Smooth muscle cell (in vitro differentiated cells): Measurements from ENCODE around the gene BNC1. TPM values are rescaled to one million over a fixed set of nuclear protein-coding genes. Genes with fewer than 3 reads are reported as not detected.

ENCODE experiments used
- DNase-seq: peaks from one replicate; lab custom pipeline; 2025; ENCODE audit not compliant: unreplicated experiment; lab: John Stamatoyannopoulos, UW
- H2AFZ ChIP-seq: fragments of 200-600 bp; sonication (generic); 2 replicates; pipeline ENCODE4 v1.6.0; 2016; ENCODE audit warnings: antibody characterized with exemption, low read depth, mild to moderate bottlenecking
- H3F3A ChIP-seq: fragments of 200-600 bp; sonication (generic); 2 replicates; pipeline ENCODE4 v1.6.0; 2017; ENCODE audit warnings: antibody characterized with exemption, low read depth
- H3K27ac ChIP-seq: fragments of 200-600 bp; sonication (generic); 2 replicates; pipeline ENCODE4 v1.5.1; 2016; ENCODE audit warnings: low read depth, mild to moderate bottlenecking
- H3K27me3 ChIP-seq: fragments of 200-600 bp; sonication (generic); 2 replicates; pipeline ENCODE4 v1.6.1; 2016; ENCODE audit warnings: low read depth, mild to moderate bottlenecking
- H3K36me3 ChIP-seq: fragments of 200-600 bp; sonication (generic); 2 replicates; pipeline ENCODE4 v1.5.1; 2016; ENCODE audit warnings: low read depth
- H3K4me1 ChIP-seq: fragments of 200-600 bp; sonication (generic); 2 replicates; pipeline ENCODE4 v1.5.1; 2016; ENCODE audit warnings: low read depth
- H3K4me2 ChIP-seq: fragments of 200-600 bp; sonication (generic); 2 replicates; pipeline ENCODE4 v1.6.0; 2016; ENCODE audit warnings: mild to moderate bottlenecking
- H3K4me3 ChIP-seq: fragments of 200-600 bp; sonication (generic); 2 replicates; pipeline ENCODE4 v1.5.1; 2016; ENCODE audit warnings: mild to moderate bottlenecking
- H3K79me2 ChIP-seq: fragments of 200-600 bp; sonication (generic); 2 replicates; pipeline ENCODE4 v1.6.0; 2016; ENCODE audit warnings: low read depth, mild to moderate bottlenecking
- H3K9ac ChIP-seq: fragments of 200-600 bp; sonication (generic); 2 replicates; pipeline ENCODE4 v1.6.0; 2016; ENCODE audit warnings: low read depth
- H3K9me3 ChIP-seq: fragments of 200-600 bp; sonication (generic); replicated peaks from 2 replicates; pipeline ENCODE4 v1.5.1; 2016; ENCODE audit warnings: low read depth
- H4K20me1 ChIP-seq: fragments of 200-600 bp; sonication (generic); 2 replicates; pipeline ENCODE4 v1.6.0; 2016; ENCODE audit warnings: low read depth
- CTCF ChIP-seq: fragments of 200-600 bp; sonication (generic); IDR thresholded peaks from 2 replicates; pipeline ENCODE4 v1.5.1; 2017; ENCODE audit warnings: borderline replicate concordance, mild to moderate bottlenecking, antibody characterized with exemption; ENCODE audit not compliant: insufficient read depth, poor library complexity, severe bottlenecking
- WGBS: methylation state at CpG from one replicate; pipeline ENCODE4 v1.1.7; 2016; ENCODE audit warnings: low lambda C conversion rate; 5-methylcytosine and 5-hydroxymethylcytosine counted together
- polyA plus RNA-seq: library from polyadenylated mRNA; unstranded; fragments of >200 nt; fragmentation: Nextera tagmentation; extraction: Ambion mirVana; gene quantifications from 2 replicates; pipeline ENCODE4 v1.2.1, GENCODE V29; 2016
- total RNA-seq: library from RNA; depleted of rRNA; stranded (reverse); fragments of >200 nt; gene quantifications from 2 replicates; pipeline ENCODE4 v1.2.3, GENCODE V29; 2014

Gene BNC1
- total and polyA plus RNA-seq, 2 experiments from 2014 or later, result 0.42 to 4.3 TPM

DNA sequence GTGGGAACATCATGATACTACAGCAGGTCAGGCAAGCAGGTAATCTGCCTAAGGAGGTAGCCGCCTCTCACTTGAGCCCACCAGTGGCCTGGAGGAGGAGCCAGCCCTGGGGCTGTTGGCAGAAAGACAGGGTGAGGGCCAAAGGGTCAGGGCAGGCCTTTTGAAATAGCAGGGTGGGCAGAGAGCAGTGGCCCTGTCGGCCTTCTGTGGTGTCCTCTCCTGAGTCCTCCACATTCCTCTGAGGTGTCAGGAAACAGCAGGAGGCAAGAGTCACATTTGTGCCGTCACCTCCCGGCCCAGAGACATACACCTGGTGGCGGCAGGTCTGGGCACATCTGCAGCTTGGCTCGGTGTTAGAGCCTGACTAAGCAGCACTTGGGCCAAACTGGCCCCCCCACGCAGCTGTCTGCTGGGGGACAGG, 3.9 kb upstream of the BNC1 start:
- no peaks in the 10 kb centered on the region for H3K27me3 ChIP-seq
- no peaks in the 10 kb centered on the region for H4K20me1 ChIP-seq
- no peak for DNase-seq
- no peaks in the 10 kb centered on the region for H3K36me3 ChIP-seq
- no peak for TF ChIP-seq CTCF
- no peak overlapping the region for H3K9ac ChIP-seq
- peak overlapping the region; percentile 87 for H3K27ac ChIP-seq
- peak overlapping the region; percentile 63 for H3K4me2 ChIP-seq
- peaks cover 15% of the 10 kb centered on the region for H3F3A ChIP-seq
- H3K4me1 ChIP-seq, result peaks cover 20% of the 10 kb centered on the region
- no peak overlapping the region for H3K4me3 ChIP-seq
- H3K79me2 ChIP-seq, result no peaks in the 10 kb centered on the region
- WGBS, result 65% methylated on average over 7 of the region's 7 CpGs
- no peak overlapping the region for H2AFZ ChIP-seq
- H3K9me3 ChIP-seq, result no peaks in the 10 kb centered on the region

DNA sequence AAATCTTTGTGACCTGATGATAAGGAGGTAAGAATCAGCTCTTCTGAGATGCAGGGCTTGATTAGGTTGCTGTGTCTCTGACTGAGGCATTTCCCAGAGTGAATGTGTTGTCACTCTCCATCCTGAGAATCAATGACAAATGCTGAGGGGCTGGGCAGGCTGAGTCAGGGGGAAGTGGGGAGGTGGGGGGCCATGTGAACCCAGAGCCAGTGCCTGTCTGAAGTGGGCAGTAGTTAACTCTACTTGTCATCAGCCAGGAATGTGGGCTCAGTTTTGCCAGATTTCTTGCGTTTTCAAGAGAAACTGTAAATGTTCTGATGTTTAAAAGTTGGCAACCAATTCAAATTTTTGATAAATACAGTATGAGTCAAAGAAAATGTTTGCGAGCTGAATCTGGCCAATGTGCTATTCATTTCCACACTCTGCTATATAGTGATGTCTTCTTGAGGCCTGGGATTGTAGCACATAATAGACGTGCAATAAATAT, 3.1 kb upstream of the BNC1 start:
- Histone ChIP-seq H3K79me2 (no peaks in the 10 kb centered on the region), H3K27me3 (no peaks in the 10 kb centered on the region), H3K27ac (peak overlapping the region; percentile 87), H3K4me2 (peak overlapping the region; percentile 63), H3K9me3 (no peaks in the 10 kb centered on the region), H3F3A (peaks cover 15% of the 10 kb centered on the region), H3K4me1 (peaks cover 20% of the 10 kb centered on the region), H2AFZ (no peak overlapping the region), H3K36me3 (no peaks in the 10 kb centered on the region), H3K4me3 (no peak overlapping the region), H3K9ac (peak overlapping the region; percentile 71), H4K20me1 (no peaks in the 10 kb centered on the region)
- no peak for DNase-seq
- WGBS, result 20% methylated on average over 3 of the region's 3 CpGs
- TF ChIP-seq CTCF, result no peak

- TF ChIP-seq CTCF, result no peak
- H3K4me3 ChIP-seq, result no peak overlapping the region
- peak overlapping the region; percentile 63 for H3K4me2 ChIP-seq
- no peaks in the 10 kb centered on the region for H3K9me3 ChIP-seq
- H3K4me1 ChIP-seq, result peaks cover 20% of the 10 kb centered on the region
- H3K79me2 ChIP-seq, result no peaks in the 10 kb centered on the region
- no peaks in the 10 kb centered on the region for H4K20me1 ChIP-seq
- H3K36me3 ChIP-seq, result no peaks in the 10 kb centered on the region
- WGBS, result 22% methylated on average over 9 of the region's 9 CpGs
- H3K27me3 ChIP-seq, result no peaks in the 10 kb centered on the region
- peak overlapping the region; percentile 87 for H3K27ac ChIP-seq
- peaks cover 15% of the 10 kb centered on the region for H3F3A ChIP-seq
- H3K9ac ChIP-seq, result peak overlapping the region; percentile 71
- no peak for DNase-seq
- no peak overlapping the region for H2AFZ ChIP-seq
These were observed 1.6 kb upstream of the BNC1 start for GRCh38 chr15:83285979-83286553.

DNA sequence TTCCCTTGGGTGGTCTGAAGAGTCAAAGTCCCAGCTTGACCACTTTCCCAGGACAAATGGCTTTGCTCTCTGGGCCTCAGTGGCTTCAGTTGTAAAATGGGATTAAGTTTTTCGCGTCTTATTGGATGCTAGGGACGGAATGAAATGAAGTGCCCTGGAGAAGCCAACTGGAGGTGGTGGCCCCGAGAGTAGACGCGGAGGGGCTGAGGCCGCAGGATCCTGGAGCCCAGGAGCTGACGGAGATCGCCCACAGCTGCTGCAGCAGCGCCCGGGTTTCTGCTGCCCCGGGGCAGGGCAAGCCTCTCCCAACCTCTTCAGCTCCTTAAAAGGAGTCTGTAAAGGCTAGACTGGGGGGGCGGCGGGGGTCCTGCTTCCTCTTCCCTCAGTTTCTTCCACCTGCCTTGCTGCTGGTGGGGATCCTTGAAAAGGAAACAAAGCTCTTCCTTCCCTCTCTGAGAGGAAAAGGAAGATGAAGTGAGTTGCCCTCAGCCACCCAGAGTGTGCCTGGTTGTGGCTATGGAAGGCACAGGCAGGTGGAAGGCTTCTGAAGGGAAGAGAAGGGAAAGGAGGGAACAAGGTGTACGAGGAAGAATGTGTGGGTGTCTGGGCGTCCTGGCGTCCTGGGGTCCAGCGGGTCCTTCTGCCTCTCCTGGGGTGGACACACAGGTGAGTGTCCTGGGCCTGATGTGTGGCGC, 967 bp upstream of the BNC1 start:
- no peak for TF ChIP-seq CTCF
- 47% methylated on average over 19 of the region's 19 CpGs for WGBS
- H3F3A ChIP-seq, result peaks cover 15% of the 10 kb centered on the region
- H2AFZ ChIP-seq, result no peak overlapping the region
- H3K9me3 ChIP-seq, result no peaks in the 10 kb centered on the region
- peak overlapping the region; percentile 75 for H3K4me2 ChIP-seq
- H3K9ac ChIP-seq, result no peak overlapping the region
- peak overlapping the region; percentile 29 for H3K4me3 ChIP-seq
- no peaks in the 10 kb centered on the region for H3K27me3 ChIP-seq
- peak overlapping the region; percentile 87 for H3K27ac ChIP-seq
- H3K4me1 ChIP-seq, result peaks cover 20% of the 10 kb centered on the region
- DNase-seq, result no peak
- H3K79me2 ChIP-seq, result no peaks in the 10 kb centered on the region
- no peaks in the 10 kb centered on the region for H3K36me3 ChIP-seq
- no peaks in the 10 kb centered on the region for H4K20me1 ChIP-seq
